ENCODE results near the gene KANSL1L.
A peak's percentile ranks its signal among the peaks of the same experiment; 100 is the strongest.

KANSL1L gene

DNA sequence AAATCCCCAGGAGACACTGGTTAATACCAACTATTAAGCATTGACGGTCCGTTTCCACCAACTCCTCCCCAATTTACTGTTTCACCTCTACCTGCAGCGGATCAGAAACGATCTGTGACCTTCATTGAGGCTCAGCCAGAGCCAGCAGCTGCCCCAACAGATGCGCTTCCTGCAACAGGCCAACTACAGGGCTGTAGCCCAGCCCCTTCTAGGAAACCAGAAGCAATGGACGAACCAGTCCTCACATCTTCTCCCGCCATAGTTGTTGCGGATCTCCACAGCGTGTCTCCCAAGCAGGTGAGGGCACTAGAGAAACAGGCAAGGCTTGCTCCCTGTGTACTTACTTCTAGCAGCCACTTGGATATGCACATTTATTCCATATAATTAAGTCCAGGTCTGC, 177.2 kb downstream of the KANSL1L start:
- DNase-seq: no peak

DNA sequence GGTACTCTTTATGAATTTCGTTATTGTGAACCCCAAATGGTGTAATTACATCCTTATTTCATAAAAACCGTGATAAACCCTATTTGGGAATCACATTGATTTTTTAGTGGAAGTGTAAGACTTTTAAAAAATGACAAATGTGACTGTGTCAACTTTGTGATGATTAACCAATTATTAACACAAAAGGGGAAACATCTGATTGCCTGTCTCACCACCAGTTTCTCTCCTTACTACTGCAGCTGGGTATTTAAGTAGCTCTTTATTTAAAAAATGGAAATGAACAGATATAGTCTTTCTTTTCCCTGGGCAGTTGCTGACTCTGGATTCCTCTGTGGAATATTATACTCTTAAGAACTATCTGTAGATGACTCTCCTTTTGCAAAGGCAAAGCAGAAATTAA, 180.4 kb downstream of the KANSL1L start:
- DNase-seq: no peak

DNA sequence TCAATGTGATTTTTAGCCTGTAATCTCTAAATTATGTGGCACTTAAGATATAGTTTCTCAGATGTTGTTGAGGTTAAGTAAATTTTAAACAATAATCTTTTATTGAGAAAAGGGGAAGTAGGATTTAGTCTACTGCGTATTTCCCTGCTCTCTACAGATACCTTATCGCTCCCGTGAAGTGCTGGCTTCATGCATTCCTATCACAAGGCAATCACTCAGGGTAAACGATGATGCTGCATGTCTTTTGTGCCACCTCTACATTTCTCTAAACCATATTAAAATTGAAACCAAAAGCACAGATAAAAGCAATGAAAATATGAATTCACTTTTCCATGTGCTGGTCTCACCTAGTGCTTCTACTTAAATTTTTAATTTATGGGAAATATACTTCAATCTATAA, 183.2 kb downstream of the KANSL1L start:
- no peak for DNase-seq

DNA sequence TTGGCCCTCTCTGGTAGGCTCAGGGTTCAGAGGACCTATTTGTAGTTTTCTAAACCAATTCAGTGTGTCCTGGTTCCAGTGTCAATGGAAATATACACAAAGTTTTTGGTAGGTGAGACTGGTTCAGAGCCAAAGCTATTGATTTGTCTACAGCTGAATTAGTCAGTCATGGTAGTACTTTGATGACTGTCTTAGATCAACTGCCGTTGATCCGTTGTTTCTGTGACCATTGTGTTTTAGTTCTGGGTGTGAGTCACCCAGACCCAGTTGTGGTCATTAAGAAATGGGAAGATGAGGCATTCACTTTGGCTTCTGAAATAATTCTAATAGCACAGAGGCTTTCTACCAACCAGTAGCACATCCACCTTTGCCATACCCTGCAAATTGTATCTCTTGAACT, 184.8 kb downstream of the KANSL1L start:
- no peak for DNase-seq

DNA sequence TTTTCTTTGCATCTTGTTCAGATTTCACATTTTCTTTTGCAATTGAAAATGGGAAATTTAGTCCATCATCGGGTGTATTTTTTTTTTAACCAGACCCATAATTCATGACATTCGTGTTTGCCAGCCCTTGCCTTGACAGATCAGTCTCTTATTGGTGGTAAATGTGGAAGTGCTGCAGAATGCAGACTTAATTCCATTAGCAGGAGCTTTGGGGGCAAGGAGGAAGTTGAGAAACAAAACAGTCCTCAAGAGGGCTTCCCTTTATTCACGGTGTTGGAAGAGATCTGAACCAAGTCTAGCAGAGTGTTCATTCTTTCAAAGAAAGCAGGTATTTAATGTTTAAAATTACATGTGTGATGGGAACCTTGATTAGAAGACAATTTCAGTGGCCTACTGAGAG, 185.3 kb downstream of the KANSL1L start:
- DNase-seq: no peak

DNA sequence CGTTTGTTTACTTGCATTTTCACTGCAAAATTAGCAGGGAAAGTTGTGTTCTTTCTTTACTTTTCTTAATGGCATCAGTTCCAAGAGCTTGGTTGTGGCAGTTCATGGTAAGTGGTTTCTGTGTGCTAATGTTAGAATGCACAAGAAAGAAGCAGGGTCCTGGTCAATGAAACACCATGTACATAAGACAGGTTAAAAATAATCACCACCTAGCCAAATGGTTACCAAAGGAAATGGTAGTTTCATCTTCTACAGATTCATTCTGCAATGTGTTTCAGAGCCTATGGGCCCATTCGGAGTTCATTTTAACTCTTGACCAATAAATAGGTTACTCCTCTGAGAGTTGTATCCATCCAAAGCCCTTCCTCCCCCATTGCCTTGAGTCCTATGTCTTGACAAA, 186.9 kb downstream of the KANSL1L start:
- DNase-seq: no peak

DNA sequence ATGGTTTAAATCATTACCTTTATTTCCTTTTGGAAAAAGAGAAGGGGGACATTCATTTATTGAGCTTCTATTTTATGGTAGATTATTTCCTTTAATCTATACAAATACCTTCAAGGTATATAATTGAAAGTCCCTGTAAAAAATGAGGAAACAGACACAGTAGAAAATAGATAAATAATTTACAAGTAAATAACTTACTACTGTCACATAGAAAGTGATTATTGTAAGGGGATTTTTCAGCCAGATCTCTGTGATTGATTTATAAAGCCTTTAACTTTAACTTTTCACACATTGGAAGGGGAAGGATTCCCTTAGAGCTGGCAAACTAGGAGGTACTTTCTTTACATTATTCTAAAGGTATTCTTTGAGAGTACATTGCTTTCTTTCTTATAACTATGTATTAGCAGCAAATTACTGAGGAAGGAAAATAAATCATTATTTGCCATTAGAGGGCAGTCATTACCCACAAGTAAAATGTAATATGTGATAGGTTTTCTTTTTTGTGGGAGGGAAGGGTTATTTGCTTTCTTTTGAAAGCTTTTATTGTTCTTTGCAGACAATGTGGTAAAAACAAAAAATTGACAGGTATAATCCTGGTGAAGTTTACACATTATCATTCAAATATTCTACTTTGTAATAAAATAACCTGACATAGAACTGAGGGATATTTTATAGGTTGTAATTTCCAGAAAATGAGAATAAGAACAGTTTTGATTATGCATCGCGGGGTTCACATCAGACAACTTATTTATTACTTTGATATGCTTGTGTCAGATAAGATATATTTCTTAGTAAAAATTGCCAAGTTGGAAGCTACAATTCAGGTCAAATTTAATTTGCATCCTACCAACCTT, 193.6 kb downstream of the KANSL1L start:
- peak; percentile 46 for DNase-seq

DNA sequence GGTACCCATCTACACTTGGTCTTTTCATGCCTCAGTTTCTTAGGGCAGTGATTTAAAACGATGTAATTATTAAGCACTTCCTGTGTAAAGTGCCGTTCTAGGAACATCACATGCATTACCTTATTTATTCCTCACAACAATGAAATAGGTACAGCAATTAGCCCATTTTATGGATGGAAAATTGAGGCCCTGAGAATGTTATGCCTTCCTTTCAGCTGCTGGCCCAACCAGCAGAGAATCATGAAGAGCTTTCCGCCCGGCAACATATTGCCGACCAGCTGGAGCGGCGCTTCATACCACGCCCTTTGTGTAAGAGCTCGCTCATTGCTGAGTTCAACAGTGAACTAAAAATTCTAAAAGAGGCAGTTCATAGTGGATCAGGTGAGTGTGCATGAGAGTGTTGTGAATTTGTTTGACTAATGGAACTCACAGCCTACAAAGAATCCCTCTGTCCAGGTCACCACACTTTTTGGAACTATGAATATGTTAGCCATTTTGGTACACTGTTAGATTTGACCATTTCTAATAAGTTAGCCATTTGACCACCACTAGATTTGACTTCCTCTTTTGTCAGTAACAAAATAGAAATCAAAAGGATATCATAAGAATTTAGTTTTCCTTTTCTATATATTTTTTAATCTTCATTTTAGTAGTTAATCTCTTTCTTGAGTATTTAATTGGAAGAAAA, 194.4 kb downstream of the KANSL1L start:
- no peak for DNase-seq

DNA sequence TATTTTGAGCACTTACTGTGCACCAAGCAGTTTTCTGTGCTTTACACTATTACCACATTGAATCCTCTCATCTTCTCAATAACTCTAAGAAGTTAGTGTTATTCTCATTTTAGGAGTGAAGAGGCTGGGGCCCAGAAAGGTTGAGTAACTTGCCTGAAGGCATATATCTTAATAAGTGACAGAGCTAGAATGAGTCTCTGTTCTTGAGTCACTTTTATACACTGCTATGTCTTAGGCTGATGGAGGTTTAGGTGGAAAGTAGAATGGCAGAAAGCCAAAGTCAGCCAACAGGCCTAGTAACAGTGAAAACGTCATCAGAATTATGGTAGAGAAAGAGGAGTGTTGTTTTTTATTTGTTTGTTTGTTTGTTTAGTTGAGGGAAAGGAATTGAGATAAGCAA, 196.6 kb downstream of the KANSL1L start:
- DNase-seq: no peak

DNA sequence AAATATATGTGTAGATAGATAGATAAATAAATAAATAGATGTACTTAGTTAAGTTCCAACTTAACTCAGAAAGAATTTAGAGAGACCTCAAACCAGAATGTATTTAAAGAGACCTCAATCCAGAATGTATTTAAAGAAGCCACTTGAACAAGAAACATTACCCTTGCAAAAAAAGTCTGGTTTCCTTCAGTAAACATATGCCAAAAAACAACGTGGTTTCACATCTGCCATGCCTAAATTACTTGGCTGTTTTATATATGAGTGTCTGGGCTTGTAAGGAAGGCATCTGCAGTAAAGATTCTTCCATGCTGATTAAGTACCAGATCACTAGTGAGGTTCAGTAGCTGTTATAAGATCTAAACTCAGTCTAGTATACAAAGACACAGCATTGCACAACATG, 197.9 kb downstream of the KANSL1L start:
- DNase-seq: peak; percentile 71
